B cell (primary cell): ENCODE results near the gene ALKBH5.

Experiments used
- CTCF ChIP-seq: fragments of 200-600 bp; IDR thresholded peaks from one replicate; pipeline ENCODE4 v1.8.0; 2022; ENCODE audit warnings: antibody characterized with exemption, mild to moderate bottlenecking
- EZH2 ChIP-seq: IDR thresholded peaks from 2 replicates; pipeline ENCODE4 v1.6.1; 2012; ENCODE audit warnings: borderline replicate concordance, low read depth, mild to moderate bottlenecking, moderate library complexity, low read length; ENCODE audit not compliant: insufficient read depth, poor library complexity, severe bottlenecking

DNA sequence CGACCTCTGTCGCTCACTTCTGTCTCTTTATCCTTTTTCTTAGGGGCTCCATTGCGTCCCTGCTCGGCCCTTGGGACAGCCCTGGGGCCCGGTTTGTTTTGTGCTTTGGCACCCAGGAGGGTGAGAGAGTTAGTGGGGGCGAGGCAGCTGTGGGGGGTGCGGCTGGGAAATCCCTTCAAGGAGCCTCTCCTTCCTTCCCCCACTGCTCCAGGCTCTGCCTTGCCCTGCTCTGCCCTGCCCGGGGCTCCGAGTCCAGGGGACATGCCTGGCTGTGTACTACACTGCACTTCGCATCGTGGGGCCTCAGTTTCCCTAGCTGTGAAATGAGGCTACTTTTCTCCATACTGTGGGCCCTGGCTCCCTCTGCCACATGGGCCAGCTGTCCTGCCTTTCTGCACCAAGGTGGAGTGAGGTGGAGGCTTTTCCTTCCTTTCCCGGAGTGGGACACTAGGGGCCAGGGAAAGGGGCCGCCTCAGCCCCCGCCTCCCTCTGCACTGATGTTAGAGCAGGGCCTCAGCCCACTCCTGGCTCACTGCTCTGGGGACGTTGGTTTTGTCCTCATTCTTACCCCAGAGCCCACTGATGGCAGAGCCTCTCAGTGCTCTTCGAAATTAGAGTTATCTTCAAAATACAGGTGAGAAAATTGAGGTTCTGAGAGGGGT lies 42.8 kb downstream of the ALKBH5 start:
- TF ChIP-seq CTCF, result no peak
- no peak for TF ChIP-seq EZH2
